ENCODE results near the gene CTTN.

DNA sequence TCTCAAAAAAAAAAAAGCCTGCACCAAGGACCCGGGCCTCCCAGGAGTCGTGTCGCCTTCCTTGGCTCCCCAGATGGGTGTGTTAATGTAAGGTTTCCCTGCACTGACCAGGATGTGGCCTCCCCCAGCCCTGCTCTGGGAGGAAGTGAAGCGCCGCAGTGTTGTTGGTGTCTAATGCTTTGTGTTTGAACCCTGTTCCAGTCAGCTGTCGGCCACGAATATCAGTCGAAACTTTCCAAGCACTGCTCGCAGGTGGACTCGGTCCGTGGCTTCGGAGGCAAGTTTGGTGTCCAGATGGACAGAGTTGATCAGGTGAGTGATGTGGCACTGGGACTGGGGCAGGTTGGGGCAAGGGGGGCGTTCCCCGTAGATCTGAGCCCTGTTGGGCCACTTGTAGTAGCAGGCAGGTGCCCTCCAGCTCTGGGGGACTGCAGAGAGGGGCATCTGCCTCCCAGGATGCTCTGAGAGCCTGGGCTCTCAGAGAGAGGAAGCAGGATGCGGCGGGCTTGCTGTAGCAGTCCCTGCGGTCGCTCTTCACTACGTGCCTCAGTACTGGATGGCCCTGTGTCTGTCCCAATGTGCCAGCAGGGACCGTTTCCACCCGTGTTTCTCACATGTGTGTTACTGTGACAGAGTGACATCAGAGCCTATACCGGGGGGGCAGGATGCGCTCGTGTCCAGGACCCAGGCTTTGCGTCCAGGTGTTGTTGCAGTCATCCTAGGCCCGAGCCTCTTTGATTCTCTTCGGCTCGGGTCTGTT, 16.2 kb downstream of the CTTN start:
- TF ChIP-seq, protein P1, sequence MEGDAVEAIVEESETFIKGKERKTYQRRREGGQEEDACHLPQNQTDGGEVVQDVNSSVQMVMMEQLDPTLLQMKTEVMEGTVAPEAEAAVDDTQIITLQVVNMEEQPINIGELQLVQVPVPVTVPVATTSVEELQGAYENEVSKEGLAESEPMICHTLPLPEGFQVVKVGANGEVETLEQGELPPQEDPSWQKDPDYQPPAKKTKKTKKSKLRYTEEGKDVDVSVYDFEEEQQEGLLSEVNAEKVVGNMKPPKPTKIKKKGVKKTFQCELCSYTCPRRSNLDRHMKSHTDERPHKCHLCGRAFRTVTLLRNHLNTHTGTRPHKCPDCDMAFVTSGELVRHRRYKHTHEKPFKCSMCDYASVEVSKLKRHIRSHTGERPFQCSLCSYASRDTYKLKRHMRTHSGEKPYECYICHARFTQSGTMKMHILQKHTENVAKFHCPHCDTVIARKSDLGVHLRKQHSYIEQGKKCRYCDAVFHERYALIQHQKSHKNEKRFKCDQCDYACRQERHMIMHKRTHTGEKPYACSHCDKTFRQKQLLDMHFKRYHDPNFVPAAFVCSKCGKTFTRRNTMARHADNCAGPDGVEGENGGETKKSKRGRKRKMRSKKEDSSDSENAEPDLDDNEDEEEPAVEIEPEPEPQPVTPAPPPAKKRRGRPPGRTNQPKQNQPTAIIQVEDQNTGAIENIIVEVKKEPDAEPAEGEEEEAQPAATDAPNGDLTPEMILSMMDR (IDR thresholded peaks at IDR 0.05), result no peak
- TF ChIP-seq POLR2A (IDR thresholded peaks at IDR 0.05) (no peak), POLR2AphosphoS5 (IDR thresholded peaks at IDR 0.05; ENCODE audit: insufficient read depth in 1 of 2, low read depth in 1 of 2) (no peak)
